Transverse colon (tissue), 3 donors: Measurements from ENCODE around the gene ZFP37.
"Not testable (repeated sequence)": the region's sequence is repeated elsewhere in the genome, so short reads cannot be mapped to it uniquely, and the experiment has no call there.

Experiments used
- CTCF ChIP-seq, 5 experiments: fragments of 200-600 bp in 3 of 5; fragments of 450-650 bp in 2 of 5; sonication (generic) in 3 of 5; IDR thresholded peaks; 1 replicate in 2 of 5; 2 replicates in 3 of 5; pipeline ENCODE4 v1.5.1; 2016 to 2017; ENCODE audit warnings: antibody characterized with exemption in 5 of 5, inconsistent platforms in 3 of 5, mild to moderate bottlenecking in 2 of 5, moderate library complexity in 1 of 5
- EP300 ChIP-seq: sonication (generic); formaldehyde crosslinking; IDR thresholded peaks from one replicate; pipeline ENCODE4 v1.6.1; 2017; ENCODE audit warnings: antibody characterized with exemption, low read depth
- POLR2A ChIP-seq: fragments of 450-650 bp; IDR thresholded peaks from one replicate; pipeline ENCODE4 v1.6.1; 2016; ENCODE audit warnings: antibody characterized with exemption, mild to moderate bottlenecking, moderate library complexity

GRCh38 chr9:113061072-113061850, 4.7 kb upstream of the ZFP37 start:
- TF ChIP-seq CTCF (IDR thresholded peaks at IDR 0.05); POLR2A; EP300: not testable (repeated sequence)
